HepG2 (cell line): ENCODE data around the gene APOL4. TPM values are rescaled to one million over a fixed set of nuclear protein-coding genes. Genes with fewer than 3 reads are reported as not detected.

Experiments used
- ATAC-seq: fragments of 200-7000 bp; cut with Tn5 transposase; 3 replicates; pipeline ENCODE4 v1.9.1; 2020; ENCODE audit warnings: mild to moderate bottlenecking, moderate library complexity
- BruUV-seq: library from RNA; stranded (reverse); fragments of 400-500 nt; replicated peaks from 2 replicates; lab custom pipeline; 2021; lab: Mats Ljungman, UMichigan
- CTCF ChIA-PET: fragments of 300-600 bp; formaldehyde crosslinking; extraction: SDS; loops from one replicate; lab custom pipeline; 2021; ENCODE audit warnings: low total read pairs, inconsistent platforms, low intra/inter-chr PET ratio; lab: Yijun Ruan, JAX
- POLR2A ChIA-PET: fragments of 350-600 bp; sonication (Branson Sonifier 250); formaldehyde crosslinking; loops from one replicate; lab custom pipeline; 2020; ENCODE audit warnings: antibody characterized with exemption, inconsistent platforms; lab: Yijun Ruan, JAX
- DNase-seq: peaks from one replicate; pipeline ENCODE4 v3.0.0-alpha.2; 2015; ENCODE audit warnings: low spot score
- FAIRE-seq: peaks from 3 replicates; lab custom pipeline; 2011; peaks lifted over from hg19 to GRCh38; lab: Jason Lieb, UNC
- H2AFZ ChIP-seq: one replicate; pipeline ENCODE4 v1.6.1; 2011; ENCODE audit warnings: low read length, inconsistent platforms
- H3K27ac ChIP-seq: fragments of 300-600 bp; 3 replicates; pipeline ENCODE4 v1.8.0; 2011; ENCODE audit warnings: mixed run types, mild to moderate bottlenecking, mixed read lengths, low read length, inconsistent platforms; ENCODE audit not compliant: insufficient read depth; ENCODE audit errors: extremely low read length
- H3K27me3 ChIP-seq, 2 experiments: fragments of 200-600 bp in 1 of 2; 2 replicates in 1 of 2; 3 replicates in 1 of 2; pipeline versions ENCODE4 v1.6.0 to v1.8.0; 2011; ENCODE audit warnings: low read length in 2 of 2, mild to moderate bottlenecking in 2 of 2, moderate library complexity in 2 of 2, inconsistent platforms in 1 of 2; ENCODE audit not compliant: insufficient read depth in 2 of 2, control insufficient read depth in 1 of 2
- H3K36me3 ChIP-seq, 2 experiments: fragments of 200-600 bp in 1 of 2; replicated peaks in 1 of 2; 2 replicates in 1 of 2; 3 replicates in 1 of 2; pipeline versions ENCODE4 v1.5.1 to v1.8.0; 2011; ENCODE audit warnings: low read length in 2 of 2, inconsistent platforms in 1 of 2; ENCODE audit not compliant: insufficient read depth in 2 of 2, control insufficient read depth in 1 of 2
- H3K4me1 ChIP-seq: 2 replicates; pipeline ENCODE4 v1.5.1; 2012; ENCODE audit warnings: low read length, inconsistent platforms; ENCODE audit not compliant: insufficient read depth
- H3K4me2 ChIP-seq: 2 replicates; pipeline ENCODE4 v1.6.0; 2011; ENCODE audit warnings: low read depth, low read length, inconsistent platforms
- H3K4me3 ChIP-seq, 3 experiments: fragments of 200-600 bp in 1 of 3; sonication (generic), shearing (Covaris generic) in 1 of 3; replicated peaks in 1 of 3; 2 replicates each; pipeline ENCODE4 v1.5.1; 2011 to 2016; ENCODE audit warnings: low read length in 3 of 3, inconsistent platforms in 2 of 3, low read depth in 2 of 3, mild to moderate bottlenecking in 2 of 3, control low read depth in 1 of 3, mixed read lengths in 1 of 3; ENCODE audit not compliant: insufficient read depth in 1 of 3
- H3K79me2 ChIP-seq: one replicate; pipeline ENCODE4 v1.6.1; 2011; ENCODE audit warnings: low read length, inconsistent platforms; ENCODE audit not compliant: insufficient read depth
- H3K9ac ChIP-seq: 2 replicates; pipeline ENCODE4 v1.6.0; 2011; ENCODE audit warnings: mild to moderate bottlenecking, low read depth, low read length, inconsistent platforms; ENCODE audit not compliant: insufficient read depth
- H3K9me3 ChIP-seq: 2 replicates; pipeline ENCODE4 v1.5.1; 2012; ENCODE audit warnings: mild to moderate bottlenecking, low read length
- H4K20me1 ChIP-seq: 2 replicates; pipeline ENCODE4 v1.6.0; 2011; ENCODE audit warnings: inconsistent platforms, mild to moderate bottlenecking, low read length, moderate library complexity; ENCODE audit not compliant: insufficient read depth
- BATF2 ChIP-seq: sonication (generic); formaldehyde crosslinking; IDR thresholded peaks from 2 replicates; pipeline ENCODE4 v1.8.0; 2022; ENCODE audit warnings: mild to moderate bottlenecking, missing genetic modification reagents, moderate library complexity
- CEBPG ChIP-seq: IDR thresholded peaks from 2 replicates; pipeline ENCODE4 v1.6.1; 2016
- GTF2F1 ChIP-seq: fragments of 150-350 bp; IDR thresholded peaks from 2 replicates; pipeline ENCODE4 v1.6.1; 2014; ENCODE audit warnings: low read length
- IRX3 ChIP-seq: sonication (generic); formaldehyde crosslinking; IDR thresholded peaks from 2 replicates; pipeline ENCODE4 v1.8.1; 2023; ENCODE audit warnings: mild to moderate bottlenecking, low read depth, missing genetic modification reagents, borderline replicate concordance
- MIER3 ChIP-seq: IDR thresholded peaks from 2 replicates; pipeline ENCODE4 v1.6.1; 2016; ENCODE audit warnings: missing compliant biosample characterization, borderline replicate concordance
- NR2C2 ChIP-seq: sonication (generic); formaldehyde crosslinking; IDR thresholded peaks from 2 replicates; pipeline ENCODE4 v1.4.0; 2020; ENCODE audit warnings: missing genetic modification reagents, mild to moderate bottlenecking, moderate library complexity, borderline replicate concordance
- RBM22 ChIP-seq: fragments of 200-400 bp; formaldehyde crosslinking; optimal IDR thresholded peaks from 2 replicates; pipeline ENCODE3; 2017; ENCODE audit warnings: mild to moderate bottlenecking, low read length, moderate library complexity
- TSC22D2 ChIP-seq: sonication (generic); formaldehyde crosslinking; IDR thresholded peaks from 2 replicates; pipeline ENCODE4 v1.5.1; 2020; ENCODE audit warnings: missing genetic modification reagents, mild to moderate bottlenecking, borderline replicate concordance
- ZBTB38 ChIP-seq: sonication (generic); formaldehyde crosslinking; IDR thresholded peaks from 2 replicates; pipeline ENCODE4 v1.5.1; 2020; ENCODE audit warnings: mild to moderate bottlenecking, missing genetic modification reagents
- ZBTB4 ChIP-seq: sonication (generic); formaldehyde crosslinking; IDR thresholded peaks from 2 replicates; pipeline ENCODE4 v1.4.0; 2020; ENCODE audit warnings: missing genetic modification reagents, mild to moderate bottlenecking, borderline replicate concordance
- WGBS: methylation state at CpG from one replicate; pipeline ENCODE4 v1.1.6; 2017; ENCODE audit warnings: low lambda C conversion rate; 5-methylcytosine and 5-hydroxymethylcytosine counted together
- in situ Hi-C: cut with HindIII; loops from 2 replicates; pipeline ENCODE4 v1.10.0; 2017; ENCODE audit warnings: low pct_unique_long_range_greater_than_20kb; ENCODE audit not compliant: extremely low pct_ligation_motif_present
- intact Hi-C: fragments of 100-400 bp; cut with micrococcal nuclease; formaldehyde crosslinking; loops from one replicate; pipeline ENCODE4 v1.10.0; 2022; ENCODE audit not compliant: unreplicated experiment
- polyA plus RNA-seq, 8 experiments: library from polyadenylated mRNA; depleted of rRNA in 3 of 8; stranded (reverse) in 7 of 8; unstranded in 1 of 8; fragments of >200 nt; fragmentation: Illumina TruSeq in 4 of 8; extraction: Trizol in 4 of 8; gene quantifications; 2 replicates each; pipeline versions ENCODE4 v1.2.1 to v1.2.3, GENCODE V29; 2011 to 2016; ENCODE audit warnings: low read depth in 4 of 8, missing spikeins in 1 of 8, mixed read lengths in 1 of 8; ENCODE audit not compliant: insufficient read depth in 1 of 8
- total RNA-seq, 5 experiments: library from RNA; depleted of rRNA; stranded (reverse); fragments of >200 nt; fragmentation: Illumina TruSeq; extraction: Trizol; gene quantifications; 2 replicates each; pipeline ENCODE4 v1.2.3, GENCODE V29; 2016; ENCODE audit warnings: low read depth in 1 of 5
- TF ChIP-seq, protein P1 (sequence below): sonication (generic); formaldehyde crosslinking; IDR thresholded peaks from 2 replicates; pipeline ENCODE4 v1.4.0; 2020; ENCODE audit warnings: mild to moderate bottlenecking, missing genetic modification reagents
- TF ChIP-seq, protein P2 (sequence below): sonication (generic); formaldehyde crosslinking; IDR thresholded peaks from 2 replicates; pipeline ENCODE4 v1.9.0; 2022; ENCODE audit warnings: low read depth, missing genetic modification reagents
- TF ChIP-seq, protein P3 (sequence below): sonication (generic); formaldehyde crosslinking; IDR thresholded peaks from 2 replicates; pipeline ENCODE4 v1.5.1; 2020; ENCODE audit warnings: mild to moderate bottlenecking, missing genetic modification reagents, moderate library complexity

The APOL4 gene
- total and polyA plus RNA-seq, 2 of the 13 experiments (the other 11 are each of a cell fraction or from before 2014, with no cell fraction given), result 0.77 to 2.8 TPM

DNA sequence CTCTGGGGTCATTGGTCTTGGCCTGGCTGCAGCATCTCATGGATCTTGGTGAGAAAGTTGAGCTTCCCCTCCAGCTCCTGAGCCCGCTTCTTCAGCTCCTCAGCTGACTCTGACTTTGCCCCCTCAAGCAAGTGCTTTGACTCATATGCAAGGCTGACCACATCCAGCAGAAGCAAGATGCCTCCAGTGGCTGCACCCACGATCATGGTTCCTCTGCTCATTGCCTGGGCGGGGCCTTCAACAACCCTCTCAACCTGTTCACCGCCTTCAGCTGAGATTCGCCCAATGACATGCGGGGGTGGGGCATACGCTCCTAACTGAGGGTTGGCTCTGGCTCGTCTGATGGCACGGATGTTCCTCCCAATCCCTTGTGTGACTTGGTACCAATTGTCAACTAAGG, 25.8 kb upstream of the APOL4 start:
- Histone ChIP-seq H3K27ac (no peak overlapping the region), H3K4me1 (peaks cover 52% of the 10 kb centered on the region), H3K4me2 (no peak overlapping the region), H3K79me2 (peaks cover 3% of the 10 kb centered on the region), H2AFZ (no peak overlapping the region), H3K9me3 (no peaks in the 10 kb centered on the region), H4K20me1 (no peaks in the 10 kb centered on the region), H3K27me3 (no peaks in the 10 kb centered on the region), H3K4me3 (no peak overlapping the region), H3K36me3 (peaks cover 12 to 32% of the 10 kb centered on the region in 2 experiments; a peak in 4 of 5 replicates), H3K9ac (no peak overlapping the region)
- POLR2A ChIA-PET, result interaction anchor here (0.7 kb wide), 1 partner anchor 231 kb away, joined by 4 read pairs; no protein-coding TSS in a partner anchor
- ATAC-seq, result no peak
- no peak for FAIRE-seq
- CTCF ChIA-PET, result no interaction called here
- intact Hi-C loops (no loop called here), in situ Hi-C loops (loop anchor here (10.0 kb wide), 1 partner anchor 83 kb away; no protein-coding TSS in a partner anchor)
- WGBS, result 88% methylated on average over 6 of the region's 9 CpGs
- TSS peak; percentile 46 for BruUV-seq
- DNase-seq, result no peak
- TF ChIP-seq NR2C2 (CRISPR knock-in tag) (no peak), GTF2F1 (no peak), ZBTB4 (CRISPR knock-in tag) (no peak), BATF2 (CRISPR knock-in tag) (no peak), CEBPG (no peak), ZBTB38 (CRISPR knock-in tag) (no peak), RBM22 (peak; percentile 47), IRX3 (CRISPR knock-in tag) (no peak), TSC22D2 (no peak), MIER3 (no peak)
- TF ChIP-seq, protein P1, sequence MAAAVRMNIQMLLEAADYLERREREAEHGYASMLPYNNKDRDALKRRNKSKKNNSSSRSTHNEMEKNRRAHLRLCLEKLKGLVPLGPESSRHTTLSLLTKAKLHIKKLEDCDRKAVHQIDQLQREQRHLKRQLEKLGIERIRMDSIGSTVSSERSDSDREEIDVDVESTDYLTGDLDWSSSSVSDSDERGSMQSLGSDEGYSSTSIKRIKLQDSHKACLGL (CRISPR knock-in tag), result no peak
- TF ChIP-seq, protein P2, sequence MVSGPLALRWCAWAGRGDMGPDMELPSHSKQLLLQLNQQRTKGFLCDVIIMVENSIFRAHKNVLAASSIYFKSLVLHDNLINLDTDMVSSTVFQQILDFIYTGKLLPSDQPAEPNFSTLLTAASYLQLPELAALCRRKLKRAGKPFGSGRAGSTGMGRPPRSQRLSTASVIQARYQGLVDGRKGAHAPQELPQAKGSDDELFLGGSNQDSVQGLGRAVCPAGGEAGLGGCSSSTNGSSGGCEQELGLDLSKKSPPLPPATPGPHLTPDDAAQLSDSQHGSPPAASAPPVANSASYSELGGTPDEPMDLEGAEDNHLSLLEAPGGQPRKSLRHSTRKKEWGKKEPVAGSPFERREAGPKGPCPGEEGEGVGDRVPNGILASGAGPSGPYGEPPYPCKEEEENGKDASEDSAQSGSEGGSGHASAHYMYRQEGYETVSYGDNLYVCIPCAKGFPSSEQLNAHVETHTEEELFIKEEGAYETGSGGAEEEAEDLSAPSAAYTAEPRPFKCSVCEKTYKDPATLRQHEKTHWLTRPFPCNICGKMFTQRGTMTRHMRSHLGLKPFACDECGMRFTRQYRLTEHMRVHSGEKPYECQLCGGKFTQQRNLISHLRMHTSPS (CRISPR knock-in tag), result no peak
- TF ChIP-seq, protein P3, sequence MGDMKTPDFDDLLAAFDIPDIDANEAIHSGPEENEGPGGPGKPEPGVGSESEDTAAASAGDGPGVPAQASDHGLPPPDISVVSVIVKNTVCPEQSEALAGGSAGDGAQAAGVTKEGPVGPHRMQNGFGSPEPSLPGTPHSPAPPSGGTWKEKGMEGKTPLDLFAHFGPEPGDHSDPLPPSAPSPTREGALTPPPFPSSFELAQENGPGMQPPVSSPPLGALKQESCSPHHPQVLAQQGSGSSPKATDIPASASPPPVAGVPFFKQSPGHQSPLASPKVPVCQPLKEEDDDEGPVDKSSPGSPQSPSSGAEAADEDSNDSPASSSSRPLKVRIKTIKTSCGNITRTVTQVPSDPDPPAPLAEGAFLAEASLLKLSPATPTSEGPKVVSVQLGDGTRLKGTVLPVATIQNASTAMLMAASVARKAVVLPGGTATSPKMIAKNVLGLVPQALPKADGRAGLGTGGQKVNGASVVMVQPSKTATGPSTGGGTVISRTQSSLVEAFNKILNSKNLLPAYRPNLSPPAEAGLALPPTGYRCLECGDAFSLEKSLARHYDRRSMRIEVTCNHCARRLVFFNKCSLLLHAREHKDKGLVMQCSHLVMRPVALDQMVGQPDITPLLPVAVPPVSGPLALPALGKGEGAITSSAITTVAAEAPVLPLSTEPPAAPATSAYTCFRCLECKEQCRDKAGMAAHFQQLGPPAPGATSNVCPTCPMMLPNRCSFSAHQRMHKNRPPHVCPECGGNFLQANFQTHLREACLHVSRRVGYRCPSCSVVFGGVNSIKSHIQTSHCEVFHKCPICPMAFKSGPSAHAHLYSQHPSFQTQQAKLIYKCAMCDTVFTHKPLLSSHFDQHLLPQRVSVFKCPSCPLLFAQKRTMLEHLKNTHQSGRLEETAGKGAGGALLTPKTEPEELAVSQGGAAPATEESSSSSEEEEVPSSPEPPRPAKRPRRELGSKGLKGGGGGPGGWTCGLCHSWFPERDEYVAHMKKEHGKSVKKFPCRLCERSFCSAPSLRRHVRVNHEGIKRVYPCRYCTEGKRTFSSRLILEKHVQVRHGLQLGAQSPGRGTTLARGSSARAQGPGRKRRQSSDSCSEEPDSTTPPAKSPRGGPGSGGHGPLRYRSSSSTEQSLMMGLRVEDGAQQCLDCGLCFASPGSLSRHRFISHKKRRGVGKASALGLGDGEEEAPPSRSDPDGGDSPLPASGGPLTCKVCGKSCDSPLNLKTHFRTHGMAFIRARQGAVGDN, result peak; percentile 19; the same call in 1 of the 2 replicates
